Gastrocnemius medialis (tissue), 4 donors: Measurements from ENCODE around the gene DIAPH1. TPM values are rescaled to one million over a fixed set of nuclear protein-coding genes. Genes with fewer than 3 reads are reported as not detected.

Experiments
- ATAC-seq, 2 donors: fragments of 150-250 bp; one replicate each; pipeline ENCODE4 v1.9.1; 2016
- DNase-seq, 2 donors: peaks; one replicate each; pipeline ENCODE4 v3.0.0-alpha.2; 2019
- H3K27ac ChIP-seq, 4 donors: fragments of 200-600 bp; sonication (generic); 1 replicate in 1 of 4; 2 replicates in 3 of 4; pipeline ENCODE4 v1.5.1; 2016 to 2018; ENCODE audit warnings: mild to moderate bottlenecking in 2 of 4, moderate library complexity in 1 of 4
- H3K27me3 ChIP-seq, 3 donors: fragments of 200-600 bp; sonication (generic) in 2 of 3; 1 replicate in 1 of 3; 2 replicates in 2 of 3; pipeline versions ENCODE4 v1.5.1 to v1.6.0; 2016 to 2019; ENCODE audit warnings: mild to moderate bottlenecking in 1 of 3, moderate library complexity in 1 of 3
- H3K36me3 ChIP-seq, 2 donors: fragments of 200-600 bp; sonication (generic) in 1 of 2; one replicate each; pipeline ENCODE4 v1.5.1; 2017 to 2018
- H3K4me1 ChIP-seq, 2 donors: fragments of 200-600 bp; sonication (generic) in 1 of 2; one replicate each; pipeline ENCODE4 v1.5.1; 2016 to 2017; ENCODE audit warnings: mild to moderate bottlenecking in 2 of 2
- H3K4me3 ChIP-seq, 4 donors: fragments of 200-600 bp; sonication (generic) in 3 of 4; 1 replicate in 1 of 4; 2 replicates in 3 of 4; pipeline ENCODE4 v1.5.1; 2016 to 2019; ENCODE audit warnings: mild to moderate bottlenecking in 2 of 4
- H3K9me3 ChIP-seq, 3 donors: fragments of 200-600 bp; sonication (generic) in 2 of 3; 1 replicate in 1 of 3; 2 replicates in 2 of 3; pipeline ENCODE4 v1.5.1; 2016 to 2019
- POLR2A ChIP-seq, 2 donors: fragments of 450-650 bp; IDR thresholded peaks; one replicate each; pipeline ENCODE4 v1.6.1; 2017; ENCODE audit warnings: antibody characterized with exemption in 2 of 2, mild to moderate bottlenecking in 2 of 2, moderate library complexity in 2 of 2
- in situ Hi-C, 4 donors: fragments of 200-750 bp; cut with MboI; loops; one replicate each; pipeline versions ENCODE4 v1.15.0 to v1.8.0; 2017; ENCODE audit warnings: low sequenced_read_pairs in 4 of 4
- intact Hi-C: fragments of 100-400 bp; cut with DNase I; formaldehyde crosslinking; loops from one replicate; pipeline ENCODE4 v1.15.1; 2023; ENCODE audit warnings: low total_unique reads
- total RNA-seq, 4 donors: library from RNA; depleted of rRNA; stranded (reverse); fragments of >200 nt; gene quantifications; one replicate each; pipeline versions ENCODE4 v1.1.0 to v1.2.3, GENCODE V29; 2016
- TF ChIP-seq, protein P1 (sequence below), 5 experiments: fragments of 450-650 bp in 3 of 5; fragments of 200-600 bp in 2 of 5; sonication (generic) in 2 of 5; IDR thresholded peaks in 4 of 5; conservative IDR thresholded peaks in 1 of 5; 1 replicate in 4 of 5; 2 replicates in 1 of 5; pipeline ENCODE4 v1.5.1; 2016 to 2019; ENCODE audit warnings: antibody characterized with exemption in 5 of 5, mild to moderate bottlenecking in 3 of 5, moderate library complexity in 3 of 5

The DIAPH1 gene
- total RNA-seq, 4 donors from 2014 or later = 98.3 to 324 (median 214) TPM

- TF ChIP-seq, protein P1, sequence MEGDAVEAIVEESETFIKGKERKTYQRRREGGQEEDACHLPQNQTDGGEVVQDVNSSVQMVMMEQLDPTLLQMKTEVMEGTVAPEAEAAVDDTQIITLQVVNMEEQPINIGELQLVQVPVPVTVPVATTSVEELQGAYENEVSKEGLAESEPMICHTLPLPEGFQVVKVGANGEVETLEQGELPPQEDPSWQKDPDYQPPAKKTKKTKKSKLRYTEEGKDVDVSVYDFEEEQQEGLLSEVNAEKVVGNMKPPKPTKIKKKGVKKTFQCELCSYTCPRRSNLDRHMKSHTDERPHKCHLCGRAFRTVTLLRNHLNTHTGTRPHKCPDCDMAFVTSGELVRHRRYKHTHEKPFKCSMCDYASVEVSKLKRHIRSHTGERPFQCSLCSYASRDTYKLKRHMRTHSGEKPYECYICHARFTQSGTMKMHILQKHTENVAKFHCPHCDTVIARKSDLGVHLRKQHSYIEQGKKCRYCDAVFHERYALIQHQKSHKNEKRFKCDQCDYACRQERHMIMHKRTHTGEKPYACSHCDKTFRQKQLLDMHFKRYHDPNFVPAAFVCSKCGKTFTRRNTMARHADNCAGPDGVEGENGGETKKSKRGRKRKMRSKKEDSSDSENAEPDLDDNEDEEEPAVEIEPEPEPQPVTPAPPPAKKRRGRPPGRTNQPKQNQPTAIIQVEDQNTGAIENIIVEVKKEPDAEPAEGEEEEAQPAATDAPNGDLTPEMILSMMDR (IDR thresholded peaks at IDR 0.05 in 4 of 5, conservative IDR thresholded peaks at IDR 0.05 in 1 of 5) = no peak
- no peak for TF ChIP-seq POLR2A (IDR thresholded peaks at IDR 0.05)
- Histone ChIP-seq H3K27ac (peak overlapping the region in 2 of 4 donors; percentile 37 to 94), H3K36me3 (peaks cover 3 to 41% of the 10 kb centered on the region in 2 donors), H3K4me1 (peaks cover 23 to 32% of the 10 kb centered on the region in 2 donors), H3K27me3 (no peaks in the 10 kb centered on the region), H3K4me3 (no peak overlapping the region), H3K9me3 (no peaks in the 10 kb centered on the region)
- in situ Hi-C loops (no loop called here), intact Hi-C loops (loop anchor here (5.0 kb wide), 1 partner anchor 42 kb away; no protein-coding TSS in a partner anchor)
- DNase-seq (no peak), ATAC-seq (no peak)
Measured at GRCh38 chr5:141590127-141590526, 28.7 kb downstream of the DIAPH1 start.

GRCh38 chr5:141586246-141586645, 32.6 kb downstream of the DIAPH1 start:
- ATAC-seq (no peak), DNase-seq (no peak)
- Histone ChIP-seq H3K4me1 (peaks cover 0 to 12% of the 10 kb centered on the region in 2 donors), H3K27ac (no peak overlapping the region), H3K9me3 (no peaks in the 10 kb centered on the region), H3K27me3 (no peaks in the 10 kb centered on the region), H3K4me3 (no peak overlapping the region), H3K36me3 (peaks cover 3 to 62% of the 10 kb centered on the region in 2 donors)
- in situ Hi-C loops (loop anchor here in 3 of 4 donors (5.0 kb wide), 2 partner anchors 36 to 46 kb away; no protein-coding TSS in a partner anchor), intact Hi-C loops (no loop called here)
- TF ChIP-seq, protein P1 (IDR thresholded peaks at IDR 0.05 in 4 of 5, conservative IDR thresholded peaks at IDR 0.05 in 1 of 5) = no peak
- TF ChIP-seq POLR2A (IDR thresholded peaks at IDR 0.05) = no peak

DNA sequence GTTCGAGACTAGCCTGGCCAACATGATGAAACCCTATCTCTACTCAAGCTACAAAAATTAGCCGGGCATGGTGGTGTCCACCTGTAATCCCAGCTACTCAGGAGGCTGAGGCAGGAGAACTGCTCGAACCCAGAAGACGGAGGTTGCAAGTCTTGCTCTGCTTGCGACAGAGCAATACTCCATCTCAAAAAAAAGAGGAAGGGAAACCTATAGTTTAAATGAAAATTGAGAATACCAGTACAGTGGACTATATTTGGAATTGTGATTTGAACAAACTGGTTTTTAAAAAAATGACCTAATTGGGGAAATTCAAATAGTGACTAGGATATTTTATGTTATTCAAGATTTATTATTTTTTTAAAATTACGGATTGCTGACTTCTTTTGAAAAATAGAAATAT, 33.2 kb downstream of the DIAPH1 start:
- intact Hi-C loops (no loop called here), in situ Hi-C loops (loop anchor here in 3 of 4 donors (5.0 kb wide), 2 partner anchors 37 to 47 kb away; no protein-coding TSS in a partner anchor)
- DNase-seq (no peak), ATAC-seq (no peak)
- Histone ChIP-seq H3K4me3 (no peak overlapping the region), H3K27me3 (no peaks in the 10 kb centered on the region), H3K36me3 (peaks cover 3 to 69% of the 10 kb centered on the region in 2 donors), H3K9me3 (no peaks in the 10 kb centered on the region), H3K4me1 (peaks cover 0 to 7% of the 10 kb centered on the region in 2 donors), H3K27ac (no peak overlapping the region)
- no peak for TF ChIP-seq POLR2A (IDR thresholded peaks at IDR 0.05)
- TF ChIP-seq, protein P1 (IDR thresholded peaks at IDR 0.05 in 4 of 5, conservative IDR thresholded peaks at IDR 0.05 in 1 of 5) = no peak

DNA sequence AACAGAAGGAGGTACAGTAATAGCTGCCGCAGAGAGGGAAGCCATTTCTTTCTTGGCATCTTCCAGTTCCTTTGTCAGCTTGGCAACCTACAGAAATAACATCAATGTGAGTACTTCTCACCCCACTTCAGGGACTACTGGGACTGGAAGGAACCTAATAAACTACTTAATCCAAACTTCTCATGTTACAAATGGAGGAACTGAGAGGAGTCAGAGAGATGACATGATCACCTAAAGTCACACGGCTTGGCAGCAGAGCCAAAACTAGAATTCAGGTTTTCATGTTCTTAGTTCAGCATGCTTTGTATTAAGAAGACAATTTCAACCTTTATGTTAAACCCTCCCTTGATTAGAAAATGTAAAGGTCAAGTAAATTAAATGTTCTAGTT, 44.7 kb downstream of the DIAPH1 start:
- intact Hi-C loops (no loop called here), in situ Hi-C loops (loop anchor here in 2 of 4 donors (25.0 kb wide), 2 partner anchors 362 to 862 kb away; partner anchors contain the start of genes PCDHB12 (in 2 of the 2), PCDHB13 (in 2 of the 2), PCDHB14 (in 2 of the 2) and ZMAT2 (in 1 of the 2))
- Histone ChIP-seq H3K4me1 (peaks cover 3 to 5% of the 10 kb centered on the region in 2 donors), H3K27ac (peak overlapping the region; percentile 26 to 81 (median 30)), H3K9me3 (no peaks in the 10 kb centered on the region), H3K4me3 (no peak overlapping the region), H3K36me3 (peaks cover 0 to 98% of the 10 kb centered on the region in 2 donors), H3K27me3 (no peaks in the 10 kb centered on the region)
- ATAC-seq (peak; percentile 76 to 99), DNase-seq (peak in 1 of 2 donors; percentile 18)
- TF ChIP-seq POLR2A (IDR thresholded peaks at IDR 0.05) = no peak
- TF ChIP-seq, protein P1 (IDR thresholded peaks at IDR 0.05 in 4 of 5, conservative IDR thresholded peaks at IDR 0.05 in 1 of 5) = no peak
